GM12872 (cell line): ENCODE data around the gene PACS2.

Experiments used
- CTCF ChIP-seq: IDR thresholded peaks from 3 replicates; pipeline ENCODE4 v1.5.1; 2011; ENCODE audit warnings: low read depth, mild to moderate bottlenecking, low read length, moderate library complexity; ENCODE audit not compliant: insufficient read depth

PACS2 gene

DNA sequence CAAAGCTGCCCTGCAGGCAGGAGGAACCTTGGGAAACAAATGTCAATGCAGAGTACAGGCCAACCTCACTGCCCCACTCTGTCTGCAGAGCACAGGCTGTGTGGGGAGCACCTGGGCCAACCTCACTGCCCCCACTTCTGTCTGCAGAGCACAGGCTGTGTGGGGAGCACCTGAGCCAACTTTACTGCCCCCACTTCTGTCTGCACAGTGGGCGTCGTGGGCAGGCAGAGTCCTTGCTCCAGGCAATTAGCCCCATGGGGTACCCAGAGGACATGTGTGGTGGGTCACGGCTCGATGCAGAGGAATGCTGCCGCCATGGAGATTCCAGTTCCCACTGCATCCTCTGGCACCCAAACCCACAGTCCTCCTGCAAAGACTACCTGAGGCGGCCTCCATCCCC is 39.9 kb upstream of the PACS2 start:
- TF ChIP-seq CTCF = no peak

DNA sequence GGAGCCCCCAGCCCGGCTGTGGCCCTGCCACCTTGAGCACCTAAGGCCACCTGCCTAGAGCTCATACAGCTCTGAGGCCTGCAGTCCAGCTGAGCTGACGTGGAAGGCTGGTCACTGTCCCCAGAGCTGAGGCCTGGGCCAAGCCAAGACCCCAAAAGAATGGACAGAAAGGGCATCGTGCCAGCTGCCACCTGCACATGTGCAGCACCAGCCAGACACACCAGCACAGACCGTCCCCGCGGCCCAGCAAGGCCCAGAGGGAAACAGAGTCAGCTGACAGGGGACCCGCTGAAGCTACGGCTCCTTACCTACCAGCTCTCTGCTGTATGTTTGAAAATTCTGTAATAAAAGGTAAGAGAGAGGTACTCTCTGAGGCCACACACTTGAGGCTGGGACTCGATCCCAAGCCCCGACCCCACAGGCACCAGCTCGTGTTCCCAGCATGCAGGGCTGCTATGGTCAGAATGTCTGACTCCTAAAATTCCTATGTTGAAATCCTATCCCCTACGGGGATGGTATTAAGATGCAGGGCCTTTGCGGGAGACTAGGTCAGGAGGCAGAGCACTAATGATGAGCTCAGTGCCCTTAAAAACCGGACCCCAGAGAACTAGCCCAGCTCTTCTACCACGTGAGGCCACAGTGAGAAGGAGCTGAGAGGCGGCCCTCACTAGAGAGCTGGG is 39.1 kb upstream of the PACS2 start:
- TF ChIP-seq CTCF = no peak

DNA sequence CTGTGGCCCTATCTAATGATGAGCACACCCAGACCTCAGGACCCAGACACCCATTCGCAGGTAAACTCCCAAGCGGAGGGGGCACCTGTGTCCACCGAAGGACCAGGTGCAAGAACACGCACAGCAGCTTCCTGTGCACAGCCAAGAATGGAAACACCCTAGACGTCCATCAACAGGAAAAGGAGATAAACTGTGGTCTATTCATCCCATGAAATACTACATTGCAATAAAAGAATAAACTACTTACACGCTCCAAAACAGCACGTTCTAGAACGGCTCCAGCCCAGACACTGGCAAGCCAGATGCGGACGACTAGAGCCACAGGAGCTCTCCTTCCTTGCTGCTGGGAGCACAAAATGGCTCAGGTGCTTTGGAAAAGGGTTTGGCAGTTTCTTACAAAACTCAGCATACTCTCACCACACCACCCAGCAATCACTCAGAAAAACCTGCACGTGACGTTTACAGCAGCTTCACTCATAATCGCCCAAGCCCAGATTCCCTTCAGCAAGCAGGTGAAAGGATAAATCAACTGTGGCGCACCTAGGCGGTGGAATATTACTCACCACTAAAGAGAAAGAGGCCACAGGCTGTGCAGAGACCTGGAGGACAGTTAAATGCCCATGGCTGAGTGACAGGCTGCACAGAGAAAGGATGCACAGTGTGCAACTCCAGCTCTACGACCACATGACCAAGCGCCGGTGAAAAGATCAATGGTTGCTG is 34.7 kb upstream of the PACS2 start:
- no peak for TF ChIP-seq CTCF

GRCh38 chr14:105280525-105280924 is 34.0 kb upstream of the PACS2 start:
- no peak for TF ChIP-seq CTCF

DNA sequence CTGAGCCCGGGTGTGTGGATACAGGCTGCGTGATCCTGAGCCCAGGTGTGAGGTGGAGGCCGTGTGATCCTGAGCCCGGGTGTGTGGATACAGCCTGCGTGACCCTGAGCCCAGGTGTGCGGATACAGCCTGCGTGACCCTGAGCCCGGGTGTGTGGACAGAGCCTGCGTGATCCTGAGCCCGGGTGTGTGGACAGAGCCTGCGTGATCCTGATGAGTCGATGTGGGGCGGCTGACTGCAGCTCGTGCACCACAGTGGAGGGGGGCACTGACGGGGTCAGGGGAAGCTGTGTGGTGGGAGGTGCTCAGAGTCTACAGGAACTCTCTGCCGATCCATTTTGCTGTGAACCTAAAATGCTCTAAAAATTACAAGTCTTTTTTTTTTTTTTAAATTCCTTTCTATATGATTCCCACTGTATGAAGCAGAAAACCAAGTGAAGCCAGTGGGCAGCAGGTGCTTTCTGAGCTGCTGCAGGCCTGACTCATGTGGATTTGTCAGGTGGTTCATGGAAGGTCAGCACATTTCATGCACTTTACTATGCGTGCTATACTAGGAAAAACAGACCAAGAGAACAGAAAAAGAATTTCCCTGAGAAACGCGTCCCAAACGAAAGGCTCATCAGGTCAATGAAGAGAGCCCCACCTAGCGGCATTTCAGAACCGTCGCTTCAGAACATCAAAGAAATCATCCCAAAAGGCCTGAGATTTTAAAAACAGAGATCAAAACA is 33.0 kb upstream of the PACS2 start:
- TF ChIP-seq CTCF = peak; percentile 79

DNA sequence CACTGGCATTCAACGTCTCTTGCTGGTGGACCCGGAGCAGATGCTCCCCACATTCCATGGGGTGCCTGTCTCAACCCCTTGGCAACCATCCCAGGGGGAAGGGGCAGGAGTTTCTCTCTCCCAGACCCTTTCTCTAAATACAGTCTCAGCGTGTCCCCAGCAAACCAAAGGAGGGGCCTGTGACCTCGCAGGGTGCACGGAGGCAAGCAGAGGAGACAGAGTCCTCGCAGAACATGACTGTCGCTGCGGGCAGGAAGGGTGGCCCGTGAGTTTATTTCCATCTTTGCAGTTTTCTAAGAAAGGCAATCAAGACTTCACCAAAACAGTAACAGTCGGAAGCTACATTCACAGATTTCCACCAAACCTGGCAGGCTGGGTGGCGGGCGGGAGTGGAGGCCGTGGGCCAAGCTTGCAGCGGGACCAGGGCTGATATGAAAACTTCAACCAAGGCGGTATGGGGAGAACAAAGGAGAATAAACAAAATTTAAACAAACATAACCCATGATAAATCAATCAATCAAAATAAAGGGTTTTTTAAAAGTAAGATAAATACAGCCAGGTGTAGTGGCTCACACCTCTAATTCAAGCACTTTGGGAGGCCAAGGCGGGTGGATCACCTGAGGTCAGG is 32.3 kb upstream of the PACS2 start:
- TF ChIP-seq CTCF = no peak

DNA sequence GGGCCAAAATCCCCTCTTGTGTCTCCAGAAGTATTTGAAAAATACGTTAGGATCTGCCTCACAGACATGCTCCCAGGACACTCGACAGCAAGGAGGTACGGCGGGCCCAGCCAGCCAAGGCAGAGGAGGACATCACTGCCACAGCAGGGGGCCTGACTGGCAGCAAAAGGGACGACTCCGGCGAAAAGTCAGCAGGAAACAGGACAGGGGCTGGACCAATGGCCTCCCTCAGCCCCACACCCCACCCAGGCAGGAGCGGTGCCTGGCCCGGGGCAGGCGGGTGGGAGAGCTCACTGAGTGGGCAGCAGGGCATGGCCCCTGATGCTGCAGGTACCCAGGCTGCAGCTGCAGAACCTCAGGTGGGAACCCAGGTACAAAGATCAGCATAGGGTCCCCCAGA is 31.5 kb upstream of the PACS2 start:
- TF ChIP-seq CTCF = no peak
